A549 (cell line): Measurements from ENCODE around the gene MLANA. TPM values are rescaled to one million over a fixed set of nuclear protein-coding genes. Genes with fewer than 3 reads are reported as not detected.

ENCODE experiments used
- ATAC-seq, 2 experiments: fragments of 200-7000 bp in 1 of 2; fragments of >200 bp in 1 of 2; cut with Nextera tagmentation in 1 of 2; cut with Tn5 transposase in 1 of 2; 3 replicates each; pipeline versions ENCODE4 v1.8.0 to v1.9.1; 2018 to 2020; ENCODE audit warnings: mild to moderate bottlenecking in 1 of 2, moderate library complexity in 1 of 2
- CTCF ChIA-PET: fragments of 300-600 bp; sonication (Branson Sonifier 250); formaldehyde crosslinking; extraction: SDS; loops from one replicate; lab custom pipeline; 2021; ENCODE audit warnings: antibody characterized with exemption, inconsistent platforms; lab: Yijun Ruan, JAX
- POLR2A ChIA-PET: fragments of 350-600 bp; formaldehyde crosslinking; extraction: SDS; loops from one replicate; lab custom pipeline; 2021; ENCODE audit warnings: antibody characterized with exemption, inconsistent platforms; lab: Yijun Ruan, JAX
- DNase-seq, 2 experiments: peaks; one replicate each; pipeline versions ENCODE4 v3.0.0 to v3.0.0-alpha.2; 2011 to 2016; ENCODE audit warnings: low read depth in 1 of 2, low spot score in 1 of 2
- FAIRE-seq: peaks from 2 replicates; lab custom pipeline; 2011; peaks lifted over from hg19 to GRCh38; lab: Jason Lieb, UNC
- H3K27ac ChIP-seq, 2 experiments: fragments of >200 bp; sonication (Bioruptor Twin); formaldehyde crosslinking; 3 replicates each; pipeline ENCODE4 v1.5.1; 2016 to 2017
- H3K4me1 ChIP-seq: fragments of >200 bp; sonication (Bioruptor Twin); formaldehyde crosslinking; 3 replicates; pipeline ENCODE4 v1.6.1; 2016
- H3K4me2 ChIP-seq: fragments of >200 bp; sonication (Bioruptor Twin); formaldehyde crosslinking; 3 replicates; pipeline ENCODE4 v1.6.1; 2016
- H3K4me3 ChIP-seq: fragments of >200 bp; sonication (Bioruptor Twin); formaldehyde crosslinking; 3 replicates; pipeline ENCODE4 v1.5.1; 2016
- H3K9me3 ChIP-seq: fragments of >200 bp; sonication (Bioruptor Twin); formaldehyde crosslinking; 3 replicates; pipeline ENCODE4 v1.6.1; 2016
- BHLHE40 ChIP-seq: IDR thresholded peaks from 2 replicates; pipeline ENCODE4 v1.6.1; 2012; ENCODE audit warnings: low read depth, low read length, inconsistent platforms
- CHD4 ChIP-seq: fragments of 200-600 bp; sonication (generic); IDR thresholded peaks from 2 replicates; pipeline ENCODE4 v1.6.1; 2016; ENCODE audit warnings: antibody characterized with exemption, mild to moderate bottlenecking, borderline replicate concordance
- EHF ChIP-seq: fragments of 250-450 bp; sonication (Bioruptor Pico); IDR thresholded peaks from 2 replicates; pipeline ENCODE4 v1.5.0; 2020; ENCODE audit warnings: mild to moderate bottlenecking
- FOSB ChIP-seq: fragments of 250-450 bp; sonication (Bioruptor Pico); IDR thresholded peaks from 2 replicates; pipeline ENCODE4 v1.5.0; 2020; ENCODE audit warnings: mild to moderate bottlenecking, moderate library complexity
- HEYL ChIP-seq: fragments of 250-450 bp; sonication (Bioruptor Pico); IDR thresholded peaks from 2 replicates; pipeline ENCODE4 v1.8.0; 2021; ENCODE audit warnings: mild to moderate bottlenecking, moderate library complexity
- JUN ChIP-seq, 2 experiments: fragments of >200 bp; sonication (Bioruptor Twin); formaldehyde crosslinking; IDR thresholded peaks; 2 replicates in 1 of 2; 3 replicates in 1 of 2; pipeline ENCODE4 v1.6.1; 2016 to 2017
- JUNB ChIP-seq: fragments of >200 bp; sonication (Bioruptor Twin); formaldehyde crosslinking; IDR thresholded peaks from 2 replicates; pipeline ENCODE4 v1.6.1; 2016
- KDM5A ChIP-seq: fragments of 200-600 bp; sonication (generic); IDR thresholded peaks from 2 replicates; pipeline ENCODE4 v1.6.1; 2016; ENCODE audit warnings: antibody characterized with exemption, mild to moderate bottlenecking
- MAFK ChIP-seq: fragments of 450-650 bp; IDR thresholded peaks from 2 replicates; pipeline ENCODE4 v1.6.1; 2014; ENCODE audit not compliant: partially characterized antibody
- MAX ChIP-seq: IDR thresholded peaks from 2 replicates; pipeline ENCODE4 v1.6.1; 2012
- NFE2L2 ChIP-seq: fragments of 150-350 bp; conservative IDR thresholded peaks from 2 replicates; pipeline ENCODE4 v1.6.1; 2014; ENCODE audit warnings: low read length
- NR3C1 ChIP-seq: fragments of >200 bp; sonication (Bioruptor Twin); formaldehyde crosslinking; IDR thresholded peaks from 3 replicates; pipeline ENCODE4 v1.6.1; 2017
- PHF8 ChIP-seq: fragments of 200-600 bp; sonication (generic); IDR thresholded peaks from 2 replicates; pipeline ENCODE4 v1.6.1; 2016; ENCODE audit warnings: low read depth, mild to moderate bottlenecking, antibody characterized with exemption, moderate library complexity, borderline replicate concordance
- POLR2A ChIP-seq: IDR thresholded peaks from 2 replicates; pipeline ENCODE4 v1.6.1; 2012; ENCODE audit warnings: mild to moderate bottlenecking, low read length
- RFX5 ChIP-seq: fragments of 450-650 bp; IDR thresholded peaks from 2 replicates; pipeline ENCODE4 v1.7.1; 2014; ENCODE audit warnings: antibody characterized with exemption, mild to moderate bottlenecking, moderate library complexity
- TFCP2L1 ChIP-seq: fragments of 250-450 bp; sonication (Bioruptor Pico); IDR thresholded peaks from 2 replicates; pipeline ENCODE4 v1.5.0; 2021; ENCODE audit warnings: mild to moderate bottlenecking
- ZC3H11A ChIP-seq: fragments of 450-650 bp; IDR thresholded peaks from 2 replicates; pipeline ENCODE4 v1.6.1; 2014; ENCODE audit warnings: antibody characterized with exemption, mild to moderate bottlenecking
- WGBS: methylation state at CpG from one replicate; pipeline ENCODE4 v1.1.6; 2017; ENCODE audit errors: missing lambda C conversion rate; 5-methylcytosine and 5-hydroxymethylcytosine counted together
- polyA minus RNA-seq: library from RNA; depleted of rRNA, polyadenylated mRNA; stranded (reverse); fragments of >200 nt; gene quantifications from 2 replicates; pipeline ENCODE4 v1.2.3, GENCODE V29; 2011; rRNA and poly(A)+ RNA removed
- polyA plus RNA-seq, 4 experiments: library from polyadenylated mRNA; depleted of rRNA in 3 of 4; stranded (reverse); fragments of >200 nt; fragmentation: RNase III in 1 of 4; extraction: RNeasy Plus Mini Kit Qiagen cat#74134 plus additional on column Dnase treatment in 1 of 4; gene quantifications; 2 replicates in 3 of 4; 3 replicates in 1 of 4; pipeline ENCODE4 v1.2.3, GENCODE V29; 2011 to 2017
- TF ChIP-seq, protein P1 (sequence below): fragments of 250-450 bp; sonication (Bioruptor Pico); IDR thresholded peaks from 2 replicates; pipeline ENCODE4 v1.5.0; 2020; ENCODE audit warnings: low read depth, mild to moderate bottlenecking, moderate library complexity
- TF ChIP-seq, protein P2 (sequence below): fragments of >200 bp; sonication (Bioruptor Twin); formaldehyde crosslinking; IDR thresholded peaks from 3 replicates; pipeline ENCODE4 v1.6.1; 2016
- TF ChIP-seq, protein P3 (sequence below): fragments of 450-650 bp; IDR thresholded peaks from 2 replicates; pipeline ENCODE4 v1.6.1; 2014; ENCODE audit warnings: antibody characterized with exemption

The MLANA gene
- polyA plus RNA-seq (2011; rRNA removed) (not detected in 2 replicates), polyA plus RNA-seq (2017; fragmentation: RNase III; extraction: RNeasy Plus Mini Kit Qiagen cat#74134 plus additional on column Dnase treatment) (not detected in 3 replicates), polyA minus RNA-seq (not detected in 2 replicates)
- not detected in 2 replicates for polyA plus RNA-seq (2012; cell fraction: cytosol; rRNA removed)
- not detected in 2 replicates for polyA plus RNA-seq (2012; cell fraction: nucleus; rRNA removed)

GRCh38 chr9:5890641-5891040, at the start of gene MLANA:
TSS of gene MLANA (plus strand) at chr9:5890889. CDS start at chr9:5892475, 1,586 bp downstream.
- CTCF ChIA-PET: no interaction called here
- no peak within 1 kb of the TSS for H3K4me3 ChIP-seq
- TF ChIP-seq CHD4: no peak
- TF ChIP-seq, protein P1, sequence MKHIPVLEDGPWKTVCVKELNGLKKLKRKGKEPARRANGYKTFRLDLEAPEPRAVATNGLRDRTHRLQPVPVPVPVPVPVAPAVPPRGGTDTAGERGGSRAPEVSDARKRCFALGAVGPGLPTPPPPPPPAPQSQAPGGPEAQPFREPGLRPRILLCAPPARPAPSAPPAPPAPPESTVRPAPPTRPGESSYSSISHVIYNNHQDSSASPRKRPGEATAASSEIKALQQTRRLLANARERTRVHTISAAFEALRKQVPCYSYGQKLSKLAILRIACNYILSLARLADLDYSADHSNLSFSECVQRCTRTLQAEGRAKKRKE (CRISPR knock-in tag): no peak
- TF ChIP-seq FOSB (CRISPR knock-in tag): no peak
- no peak for TF ChIP-seq HEYL
- TF ChIP-seq JUNB: no peak
- TF ChIP-seq, all 56 proteins: peak for 0
- no peak for ATAC-seq
- no peak for FAIRE-seq
- Histone ChIP-seq H3K4me2 (no peak within 1 kb of the TSS), H3K9me3 (no peaks in the 10 kb centered on the region), H3K4me1 (peaks cover 21% of the 10 kb centered on the region), H3K27ac (no peak within 1 kb of the TSS)
- POLR2A ChIA-PET: no interaction called here
- 77% methylated on average over 9 of the region's 9 CpGs for WGBS
- no peak for DNase-seq

- Histone ChIP-seq H3K27ac (peak overlapping the region in 1 of 2 experiments; percentile 95; a peak in 3 of 6 replicates), H3K4me3 (no peak overlapping the region), H3K4me2 (no peak overlapping the region), H3K4me1 (peaks cover 62% of the 10 kb centered on the region), H3K9me3 (0 out of 3 replicates have a peak, but pooled peaks cover 2% of the 10 kb centered on the region)
- POLR2A ChIA-PET: no interaction called here
- TF ChIP-seq MAFK (peak; percentile 35), ZC3H11A (no peak)
- no peak for FAIRE-seq
- ATAC-seq: no peak
- CTCF ChIA-PET: interaction anchor here (1.5 to 3.3 kb wide), 5 partner anchors 9 to 43 kb away, joined by 3 to 15 read pairs (median 6); partner anchors contain the start of gene ERMP1
- DNase-seq: no peak
- WGBS: 90% methylated on average over 12 of the region's 12 CpGs
Observed at GRCh38 chr9:5841771-5842573, 48.7 kb upstream of the MLANA start.

DNA sequence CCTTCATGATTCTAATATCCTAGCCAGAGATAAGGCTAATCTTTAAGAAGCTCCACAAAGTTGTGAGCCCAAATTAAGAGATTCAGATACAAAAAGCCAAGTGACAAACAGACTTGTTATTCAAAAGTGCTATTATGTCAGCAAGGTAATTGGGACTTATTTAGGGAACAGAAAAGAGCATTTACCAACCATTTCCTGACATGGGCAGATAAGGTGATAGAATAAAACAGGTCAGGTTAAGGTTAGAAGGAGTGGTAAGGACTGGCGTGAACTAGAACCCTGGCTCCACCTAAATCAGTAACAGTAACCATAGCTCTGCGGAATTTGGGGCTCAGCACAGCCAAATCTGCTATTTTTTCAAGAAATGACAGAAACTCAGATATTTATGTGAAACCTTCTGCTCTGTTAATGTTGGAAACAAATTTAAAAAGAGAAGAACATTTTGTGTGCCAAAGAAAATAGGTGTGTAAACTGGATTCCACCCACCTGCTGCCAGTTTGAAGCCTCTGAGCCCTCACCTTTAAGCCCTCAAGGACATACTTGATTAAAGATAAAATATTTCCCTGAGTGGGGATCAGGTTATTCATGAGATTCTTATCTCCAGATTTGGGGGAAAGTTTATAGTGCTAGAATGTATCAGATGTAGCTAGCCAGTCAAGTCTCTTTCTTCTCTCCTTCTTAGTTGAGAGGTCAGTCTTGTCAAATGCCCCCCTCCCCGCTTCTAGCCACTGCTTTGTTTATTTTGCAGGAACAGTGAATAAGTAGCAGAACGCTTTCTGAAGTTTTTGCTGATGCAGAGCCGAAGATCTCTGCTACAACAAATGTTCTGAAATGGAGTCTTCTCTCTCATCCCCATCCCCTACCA, 47.5 kb upstream of the MLANA start:
- 0 out of 3 replicates have a peak, but pooled peaks cover 2% of the 10 kb centered on the region for H3K9me3 ChIP-seq
- peak overlapping the region; percentile 65 for H3K4me2 ChIP-seq
- H3K27ac ChIP-seq: peak overlapping the region; percentile 69 to 87
- TF ChIP-seq EHF (CRISPR knock-in tag): no peak
- TF ChIP-seq RFX5: no peak
- no peak for TF ChIP-seq CHD4
- no peak for TF ChIP-seq PHF8
- TF ChIP-seq TFCP2L1 (CRISPR knock-in tag): no peak
- TF ChIP-seq, protein P2, sequence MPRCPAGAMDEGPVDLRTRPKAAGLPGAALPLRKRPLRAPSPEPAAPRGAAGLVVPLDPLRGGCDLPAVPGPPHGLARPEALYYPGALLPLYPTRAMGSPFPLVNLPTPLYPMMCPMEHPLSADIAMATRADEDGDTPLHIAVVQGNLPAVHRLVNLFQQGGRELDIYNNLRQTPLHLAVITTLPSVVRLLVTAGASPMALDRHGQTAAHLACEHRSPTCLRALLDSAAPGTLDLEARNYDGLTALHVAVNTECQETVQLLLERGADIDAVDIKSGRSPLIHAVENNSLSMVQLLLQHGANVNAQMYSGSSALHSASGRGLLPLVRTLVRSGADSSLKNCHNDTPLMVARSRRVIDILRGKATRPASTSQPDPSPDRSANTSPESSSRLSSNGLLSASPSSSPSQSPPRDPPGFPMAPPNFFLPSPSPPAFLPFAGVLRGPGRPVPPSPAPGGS: no peak
- TF ChIP-seq POLR2A: no peak
- TF ChIP-seq NR3C1: no peak
- TF ChIP-seq MAX: no peak
- TF ChIP-seq, protein P3, sequence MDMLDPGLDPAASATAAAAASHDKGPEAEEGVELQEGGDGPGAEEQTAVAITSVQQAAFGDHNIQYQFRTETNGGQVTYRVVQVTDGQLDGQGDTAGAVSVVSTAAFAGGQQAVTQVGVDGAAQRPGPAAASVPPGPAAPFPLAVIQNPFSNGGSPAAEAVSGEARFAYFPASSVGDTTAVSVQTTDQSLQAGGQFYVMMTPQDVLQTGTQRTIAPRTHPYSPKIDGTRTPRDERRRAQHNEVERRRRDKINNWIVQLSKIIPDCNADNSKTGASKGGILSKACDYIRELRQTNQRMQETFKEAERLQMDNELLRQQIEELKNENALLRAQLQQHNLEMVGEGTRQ: no peak
- no peak for TF ChIP-seq KDM5A
- TF ChIP-seq JUN (IDR thresholded peaks at IDR 0.05): no peak; a peak in 1 of 5 replicates
- no peak for TF ChIP-seq BHLHE40
- no peak for TF ChIP-seq NFE2L2
- ChIA-PET CTCF (interaction anchor here (1.2 to 3.3 kb wide), 8 partner anchors 8 to 463 kb away, joined by 3 to 23 read pairs (median 4); partner anchors contain the start of gene ERMP1), POLR2A (interaction anchor here (1.6 kb wide), 1 partner anchor 10 kb away, joined by 4 read pairs; the partner anchor contains the start of gene ERMP1)
- peaks cover 61% of the 10 kb centered on the region for H3K4me1 ChIP-seq
- 32% methylated on average over 5 of the region's 5 CpGs for WGBS
- DNase-seq (no peak), FAIRE-seq (no peak), ATAC-seq (no peak; a peak in 2 of 6 replicates)
- no peak overlapping the region for H3K4me3 ChIP-seq
